Stimulated activated CD4-positive, alpha-beta T cell treated with anti-CD3 and anti-CD28 coated beads, TNF-alpha, amount 100 ng/mL, for 4 hours (primary cell): ENCODE measurements around the gene HASPIN.

Experiments used
- DNase-seq, 3 experiments: peaks; one replicate each; pipeline ENCODE4 v3.0.0-alpha.2; 2020; ENCODE audit warnings: low read depth in 3 of 3

The HASPIN gene

GRCh38 chr17:3763777-3764170, 40.1 kb downstream of the HASPIN start:
- DNase-seq: no peak

GRCh38 chr17:3765981-3766380, 42.3 kb downstream of the HASPIN start:
- DNase-seq: no peak

DNA sequence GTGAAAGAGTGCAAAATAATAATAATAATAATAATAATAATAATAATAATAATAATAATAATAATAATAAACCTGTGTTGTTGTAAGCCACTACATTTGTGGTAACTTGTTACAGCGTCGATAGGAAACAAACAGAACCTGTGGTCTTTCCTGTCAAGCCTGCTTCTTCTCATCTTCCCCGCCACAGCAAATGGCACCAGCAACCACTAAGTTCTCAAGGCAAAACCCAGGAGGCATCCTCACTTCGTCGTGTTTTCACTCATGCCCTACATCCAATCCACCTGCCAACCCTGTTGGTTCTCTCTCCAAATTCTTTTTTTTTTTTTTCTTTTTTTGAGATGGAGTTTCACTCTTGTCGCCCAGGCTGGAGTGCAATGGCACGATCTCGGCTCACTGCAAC, 43.1 kb downstream of the HASPIN start:
- DNase-seq: no peak

- no peak for DNase-seq
These were observed 44.6 kb downstream of the HASPIN start for GRCh38 chr17:3768341-3768740.

DNA sequence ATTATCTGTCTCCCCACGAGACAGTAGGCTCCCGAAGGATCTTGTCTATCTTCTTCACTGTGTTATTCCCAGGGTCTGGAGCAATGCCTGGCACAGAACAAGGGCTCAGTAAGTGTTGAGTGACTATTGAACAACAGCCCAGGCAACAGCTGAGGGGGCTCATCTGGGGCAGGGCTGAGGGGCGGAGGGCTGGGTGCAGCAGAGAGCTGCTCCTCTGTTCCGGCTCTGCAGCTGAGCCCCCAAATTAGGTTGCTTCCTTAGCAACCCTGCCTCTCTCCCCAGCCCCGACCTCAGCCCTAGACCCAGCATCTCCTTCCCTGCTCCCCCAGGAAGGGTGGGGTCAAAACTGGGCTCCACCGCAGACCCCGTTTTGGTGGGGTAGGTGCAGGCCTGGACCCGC, 45.1 kb downstream of the HASPIN start:
- no peak for DNase-seq

DNA sequence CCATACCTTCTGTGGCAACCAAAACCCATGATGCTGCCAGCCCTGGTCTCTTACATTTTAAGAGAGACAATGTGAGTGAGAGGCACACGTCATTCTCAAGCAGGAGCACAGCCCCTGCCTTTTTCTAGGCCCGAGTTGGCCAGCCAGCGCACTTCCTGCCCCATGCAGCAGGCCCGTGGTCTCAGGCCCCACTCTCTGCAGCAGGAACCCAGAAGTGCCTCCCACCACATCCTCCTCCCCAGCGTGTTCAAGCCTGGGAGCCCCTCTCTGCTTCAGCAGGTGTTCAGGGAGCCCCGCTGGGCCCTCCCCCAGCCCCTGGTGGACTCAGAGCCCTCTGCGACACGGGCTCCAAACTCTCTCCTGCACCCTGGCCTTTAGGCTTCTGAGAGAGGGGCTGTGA, 46.8 kb downstream of the HASPIN start:
- DNase-seq: no peak

GRCh38 chr17:3771140-3771539, 47.4 kb downstream of the HASPIN start:
- DNase-seq: no peak

GRCh38 chr17:3772764-3773163, 49.1 kb downstream of the HASPIN start:
- no peak for DNase-seq

DNA sequence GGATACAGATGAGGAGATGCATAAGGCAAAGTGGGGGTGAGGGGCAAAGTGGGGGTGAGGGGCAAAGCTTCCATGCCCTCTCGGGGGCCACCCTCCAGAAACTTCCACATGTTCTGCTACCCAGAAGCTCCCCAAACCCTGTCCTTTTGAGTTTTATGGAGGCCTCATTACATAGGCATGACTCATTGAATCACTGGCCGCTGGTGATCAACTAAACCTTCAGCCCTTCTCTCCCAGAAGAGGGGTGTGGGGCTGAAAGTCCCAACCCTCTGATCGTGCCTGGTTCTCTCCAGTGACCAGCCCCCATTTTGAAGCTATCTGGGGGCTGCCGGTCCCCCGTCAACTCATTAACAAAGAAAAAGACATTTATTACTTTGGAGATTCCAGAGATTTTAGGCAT, 49.8 kb downstream of the HASPIN start:
- no peak for DNase-seq

- no peak for DNase-seq
These were observed 50.3 kb downstream of the HASPIN start for GRCh38 chr17:3773966-3774365.
